ENCODE measurements around the gene CYBC1. TPM values are rescaled to one million over a fixed set of nuclear protein-coding genes. Genes with fewer than 3 reads are reported as not detected.

CYBC1 gene
- polyA plus RNA-seq, 1 donor from 2014 or later = 66.6 TPM

- H3K79me2 ChIP-seq (replicated peaks; ENCODE audit: insufficient read depth, low read length) = no peaks in the 10 kb centered on the region
- no peaks in the 10 kb centered on the region for H3K9me2 ChIP-seq (ENCODE audit: insufficient read depth, low read length)
- no peaks in the 10 kb centered on the region for H3F3A ChIP-seq (ENCODE audit: insufficient read depth, low read length, poor library complexity, severe bottlenecking)
- peaks cover 5% of the 10 kb centered on the region for H3K36me3 ChIP-seq (ENCODE audit: insufficient read depth, low read length)
- H3K4me2 ChIP-seq (ENCODE audit: low read length) = no peak overlapping the region
- H3K9ac ChIP-seq (ENCODE audit: low read length) = no peak overlapping the region
- H4K20me1 ChIP-seq (ENCODE audit: insufficient read depth) = no peaks in the 10 kb centered on the region
- H3K9me3 ChIP-seq (ENCODE audit: low read length) = no peaks in the 10 kb centered on the region
- no peak overlapping the region for H3K4me3 ChIP-seq (ENCODE audit: low read length)
- no peak overlapping the region for H3K27ac ChIP-seq (ENCODE audit: low read length)
- H2AFZ ChIP-seq (ENCODE audit: low read depth, low read length) = no peak overlapping the region
- no peak for TF ChIP-seq EP300 (conservative IDR thresholded peaks at IDR 0.05; ENCODE audit: poor library complexity, severe bottlenecking)
- no peak for TF ChIP-seq CTCF (IDR thresholded peaks at IDR 0.05; ENCODE audit: poor library complexity, severe bottlenecking)
- no peak for TF ChIP-seq EZH2 (IDR thresholded peaks at IDR 0.05; ENCODE audit: borderline replicate concordance, insufficient read depth, low read length, poor library complexity, severe bottlenecking)
- TF ChIP-seq SMC3 (conservative IDR thresholded peaks at IDR 0.05; ENCODE audit: poor library complexity) = no peak
- TF ChIP-seq MXI1 (conservative IDR thresholded peaks at IDR 0.05; ENCODE audit: poor library complexity, severe bottlenecking) = no peak
- TF ChIP-seq REST (IDR thresholded peaks at IDR 0.05; ENCODE audit: borderline replicate concordance) = no peak
- no peak for TF ChIP-seq TAF1 (IDR thresholded peaks at IDR 0.05; ENCODE audit: low read depth)
- no peak for TF ChIP-seq RAD21 (conservative IDR thresholded peaks at IDR 0.05)
- TF ChIP-seq POLR2AphosphoS5 (IDR thresholded peaks at IDR 0.05) = no peak
- no peaks in the 10 kb centered on the region for H3K27me3 ChIP-seq (ENCODE audit: insufficient read depth, low read depth, low read length)
Observed at GRCh38 chr17:82479602-82480001, 29.1 kb upstream of the CYBC1 start.

- H3K4me3 ChIP-seq (ENCODE audit: low read length) = no peak overlapping the region
- H3K9ac ChIP-seq (ENCODE audit: low read length) = no peak overlapping the region
- H3K27me3 ChIP-seq (ENCODE audit: insufficient read depth, low read depth, low read length) = no peaks in the 10 kb centered on the region
- H4K20me1 ChIP-seq (ENCODE audit: insufficient read depth) = no peaks in the 10 kb centered on the region
- no peaks in the 10 kb centered on the region for H3K9me3 ChIP-seq (ENCODE audit: low read length)
- TF ChIP-seq REST (IDR thresholded peaks at IDR 0.05; ENCODE audit: borderline replicate concordance) (no peak), CTCF (IDR thresholded peaks at IDR 0.05; ENCODE audit: poor library complexity, severe bottlenecking) (no peak), MXI1 (conservative IDR thresholded peaks at IDR 0.05; ENCODE audit: poor library complexity, severe bottlenecking) (no peak), POLR2AphosphoS5 (IDR thresholded peaks at IDR 0.05) (no peak), SMC3 (conservative IDR thresholded peaks at IDR 0.05; ENCODE audit: poor library complexity) (no peak), EZH2 (IDR thresholded peaks at IDR 0.05; ENCODE audit: borderline replicate concordance, insufficient read depth, low read length, poor library complexity, severe bottlenecking) (no peak), RAD21 (conservative IDR thresholded peaks at IDR 0.05) (no peak), TAF1 (IDR thresholded peaks at IDR 0.05; ENCODE audit: low read depth) (no peak), EP300 (conservative IDR thresholded peaks at IDR 0.05; ENCODE audit: poor library complexity, severe bottlenecking) (no peak)
- H3F3A ChIP-seq (ENCODE audit: insufficient read depth, low read length, poor library complexity, severe bottlenecking) = no peaks in the 10 kb centered on the region
- no peaks in the 10 kb centered on the region for H3K79me2 ChIP-seq (replicated peaks; ENCODE audit: insufficient read depth, low read length)
- no peaks in the 10 kb centered on the region for H3K36me3 ChIP-seq (ENCODE audit: insufficient read depth, low read length)
- H3K9me2 ChIP-seq (ENCODE audit: insufficient read depth, low read length) = no peaks in the 10 kb centered on the region
- no peak overlapping the region for H2AFZ ChIP-seq (ENCODE audit: low read depth, low read length)
- no peak overlapping the region for H3K4me2 ChIP-seq (ENCODE audit: low read length)
- H3K27ac ChIP-seq (ENCODE audit: low read length) = no peak overlapping the region
Observed at GRCh38 chr17:82477934-82478333, 27.4 kb upstream of the CYBC1 start.

Measured in neural cell (in vitro differentiated cells).